Fibroblast of skin of left biceps (primary cell): ENCODE measurements around the gene ACHE.
"Not testable (repeated sequence)": the region's sequence is repeated elsewhere in the genome, so short reads cannot be mapped to it uniquely, and the experiment has no call there.

Experiments
- DNase-seq, 2 experiments: peaks; one replicate each; pipeline ENCODE4 v3.0.0-alpha.2; 2013; ENCODE audit warnings: low read depth in 2 of 2

The ACHE gene

GRCh38 chr7:100895701-100895955, at the start of gene ACHE:
TSS of gene ACHE (minus strand) at chr7:100895888. CDS start at chr7:100894232, 1,656 bp downstream.
- DNase-seq: no peak

- DNase-seq: no peak
Measured at GRCh38 chr7:100944138-100944537, 48.5 kb upstream of the ACHE start.

GRCh38 chr7:100943693-100944092, 48.0 kb upstream of the ACHE start:
- DNase-seq: no peak

GRCh38 chr7:100942045-100942774, 46.5 kb upstream of the ACHE start:
- DNase-seq: no peak

GRCh38 chr7:100936167-100936566, 40.5 kb upstream of the ACHE start:
- not testable (repeated sequence) for DNase-seq

- DNase-seq: not testable (repeated sequence)
Measured at GRCh38 chr7:100935381-100935780, 39.7 kb upstream of the ACHE start.

GRCh38 chr7:100933734-100934133, 38.0 kb upstream of the ACHE start:
- DNase-seq: no peak

GRCh38 chr7:100929808-100930174, 34.1 kb upstream of the ACHE start:
- no peak for DNase-seq

- not testable (repeated sequence) for DNase-seq
Measured at GRCh38 chr7:100923616-100924015, 27.9 kb upstream of the ACHE start.

GRCh38 chr7:100921039-100921438, 25.4 kb upstream of the ACHE start:
- no peak for DNase-seq

GRCh38 chr7:100919779-100920437, 24.2 kb upstream of the ACHE start:
- DNase-seq: not testable (repeated sequence)

- DNase-seq: not testable (repeated sequence)
Measured at GRCh38 chr7:100919335-100919734, 23.6 kb upstream of the ACHE start.

- no peak for DNase-seq
Measured at GRCh38 chr7:100914879-100915447, 19.3 kb upstream of the ACHE start.

- DNase-seq: no peak
Measured at GRCh38 chr7:100914208-100914878, 18.7 kb upstream of the ACHE start.

GRCh38 chr7:100911484-100911883, 15.8 kb upstream of the ACHE start:
- no peak for DNase-seq

GRCh38 chr7:100910443-100910842, 14.8 kb upstream of the ACHE start:
- DNase-seq: not testable (repeated sequence)

- no peak for DNase-seq
Measured at GRCh38 chr7:100908512-100908911, 12.8 kb upstream of the ACHE start.

GRCh38 chr7:100902638-100903037, 7.0 kb upstream of the ACHE start:
- DNase-seq: no peak

GRCh38 chr7:100901921-100902332, 6.2 kb upstream of the ACHE start:
- DNase-seq: no peak

GRCh38 chr7:100900978-100901377, 5.3 kb upstream of the ACHE start:
- DNase-seq: no peak

GRCh38 chr7:100899432-100899831, 3.7 kb upstream of the ACHE start:
- no peak for DNase-seq

GRCh38 chr7:100897772-100898454, 2.2 kb upstream of the ACHE start:
- DNase-seq: no peak
